DMS153 treated with DMSO at 0.1 percent for 48 hours (cell line): ENCODE data around the gene NEDD8.

ENCODE experiments used
- DNase-seq: peaks from one replicate; lab custom pipeline; 2025; ENCODE audit not compliant: unreplicated experiment; lab: John Stamatoyannopoulos, UW

The NEDD8 gene

DNA sequence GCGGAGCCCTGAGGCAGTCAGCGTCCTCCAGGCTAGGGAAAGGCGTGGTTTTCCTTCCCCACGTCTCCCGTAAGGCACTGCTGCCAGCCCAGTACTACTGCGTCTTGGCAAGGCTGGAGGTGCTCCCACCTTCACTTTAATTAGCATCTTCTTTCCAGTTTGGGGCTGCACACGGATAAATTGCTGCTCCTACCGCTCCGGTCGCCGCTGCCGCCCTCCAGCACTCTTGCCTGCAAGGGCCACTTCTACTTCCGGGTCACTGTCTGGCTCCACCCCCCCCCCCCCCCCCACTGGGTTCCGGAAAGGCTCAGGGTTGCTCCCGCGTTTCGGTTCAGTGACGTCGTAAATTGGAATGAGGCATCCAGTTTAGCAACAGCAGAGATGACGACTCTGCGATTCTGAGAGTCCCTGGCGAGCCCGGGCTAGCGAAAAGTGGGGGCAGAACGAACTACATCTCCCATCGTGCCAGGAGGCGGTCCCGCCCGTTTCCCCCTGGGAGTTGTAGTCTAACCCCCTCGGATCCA lies at the start of gene NEDD8:
Gene NEDD8 (minus strand): TSS at position 247 of the 524 bp plus-strand sequence. CDS start 100 bp downstream, at position 147.
- peak; percentile 76 for DNase-seq

DNA sequence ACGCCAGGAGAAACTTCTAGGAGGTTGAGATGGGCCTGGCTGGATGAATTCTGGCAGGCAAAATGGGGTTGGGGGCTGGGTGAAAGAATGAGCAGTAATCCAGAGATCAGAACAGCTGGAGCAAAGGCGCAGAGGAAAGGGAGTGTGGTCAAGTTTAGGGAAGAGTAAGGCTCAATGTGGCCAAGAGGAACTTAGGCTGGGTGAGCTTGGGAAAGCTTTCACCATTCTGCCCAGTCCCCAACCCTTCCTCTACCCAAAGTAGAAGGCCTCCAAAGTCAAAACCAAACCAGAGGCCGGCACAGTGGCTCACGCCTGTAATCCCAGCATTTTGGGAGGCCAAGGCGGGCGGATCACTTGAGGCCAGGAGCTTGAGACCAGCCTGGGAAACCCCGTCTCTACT lies 49.5 kb upstream of the NEDD8 start:
- DNase-seq, result no peak

DNA sequence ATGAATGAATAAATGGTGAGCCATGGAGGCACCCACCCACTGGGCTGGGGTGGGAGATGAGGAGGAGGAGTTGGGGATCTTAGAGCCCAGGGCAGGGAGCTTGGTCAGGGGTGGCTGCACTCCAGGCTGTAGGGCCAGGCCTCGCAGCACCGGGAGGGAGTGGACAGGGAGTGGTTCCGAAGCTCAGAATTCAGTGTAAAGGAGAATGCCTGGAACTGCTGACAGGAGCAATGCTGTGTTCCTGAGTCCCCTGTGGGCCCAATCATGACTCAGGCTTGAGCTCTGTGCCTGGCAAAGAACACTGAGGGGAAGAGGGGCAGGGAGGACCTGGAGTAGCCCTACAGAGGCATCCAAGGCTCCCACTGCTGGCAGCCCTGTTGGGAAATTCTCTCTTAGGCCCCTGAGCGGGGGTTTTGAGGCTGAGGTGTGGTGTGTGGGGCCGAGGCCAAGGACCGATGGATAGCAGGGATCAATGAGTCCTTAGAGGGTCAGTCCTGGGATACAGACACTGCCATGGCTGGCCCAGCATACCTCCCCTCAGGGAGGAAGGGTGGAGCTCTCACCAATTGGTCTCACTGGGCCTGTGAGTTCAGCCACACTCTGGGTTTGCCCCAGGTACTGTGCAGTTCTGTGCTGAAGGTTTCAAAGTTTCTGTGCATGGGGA lies 48.8 kb upstream of the NEDD8 start:
- DNase-seq, result no peak

DNA sequence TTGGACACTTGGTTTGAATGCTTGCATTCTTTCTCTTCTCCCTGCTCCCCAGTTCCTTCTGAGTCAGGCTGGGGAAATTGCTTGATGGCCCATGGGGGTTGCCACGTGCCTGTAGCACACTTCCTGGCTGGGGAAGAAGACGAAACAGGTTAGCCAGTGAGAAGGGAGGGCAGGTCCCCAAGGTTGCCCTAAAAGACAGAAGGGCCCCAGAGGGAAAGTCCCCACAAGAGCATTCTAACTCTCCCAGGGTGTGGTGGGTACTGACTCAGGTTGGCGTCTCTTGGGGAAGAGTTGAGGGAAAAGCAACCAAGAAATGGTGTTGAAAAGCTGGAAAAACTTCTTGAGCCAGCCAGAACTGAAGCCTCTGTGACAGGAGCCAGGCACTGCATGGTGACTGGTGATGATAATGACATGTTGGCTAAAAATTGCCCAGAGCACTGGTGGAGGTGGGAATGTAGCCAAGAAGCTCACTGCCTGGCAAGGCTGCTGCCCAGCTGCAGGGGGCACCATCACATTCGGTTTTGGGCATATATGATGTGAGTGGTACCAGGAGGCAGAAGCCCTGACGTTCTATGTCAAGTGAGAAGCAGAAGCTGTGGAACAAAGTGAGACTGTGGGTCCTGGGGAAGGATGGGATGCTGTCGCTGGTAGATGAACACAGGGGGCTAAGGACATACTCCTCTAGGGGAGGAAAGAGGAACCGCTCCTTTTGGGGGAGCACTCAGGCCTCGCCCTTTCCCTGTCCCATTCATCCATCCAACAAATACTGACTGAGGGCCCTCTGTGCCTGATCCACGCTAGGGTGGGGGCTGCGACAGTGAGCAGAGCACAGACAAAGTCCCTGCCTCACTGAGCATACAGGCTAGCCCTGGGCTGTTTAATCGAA lies 47.4 kb upstream of the NEDD8 start:
- no peak for DNase-seq

DNA sequence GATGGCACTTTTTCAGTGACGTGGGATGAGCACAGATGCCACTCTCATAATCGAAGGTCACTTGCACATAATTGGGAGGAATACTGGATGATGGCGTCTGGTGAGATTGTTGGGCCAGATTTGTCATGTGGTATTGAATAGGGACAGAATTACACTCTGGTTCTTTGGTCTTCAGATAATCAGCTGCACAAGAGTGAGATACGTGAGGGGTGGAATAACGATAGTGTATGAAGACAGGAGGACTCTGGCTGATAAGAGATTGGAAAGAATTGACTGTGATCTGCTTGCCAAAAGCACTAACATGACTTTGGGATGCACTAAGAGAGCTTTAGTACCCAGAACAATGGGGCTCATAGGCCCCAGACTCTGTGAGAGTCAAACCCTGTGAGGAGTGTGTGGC lies 46.3 kb upstream of the NEDD8 start:
- no peak for DNase-seq

DNA sequence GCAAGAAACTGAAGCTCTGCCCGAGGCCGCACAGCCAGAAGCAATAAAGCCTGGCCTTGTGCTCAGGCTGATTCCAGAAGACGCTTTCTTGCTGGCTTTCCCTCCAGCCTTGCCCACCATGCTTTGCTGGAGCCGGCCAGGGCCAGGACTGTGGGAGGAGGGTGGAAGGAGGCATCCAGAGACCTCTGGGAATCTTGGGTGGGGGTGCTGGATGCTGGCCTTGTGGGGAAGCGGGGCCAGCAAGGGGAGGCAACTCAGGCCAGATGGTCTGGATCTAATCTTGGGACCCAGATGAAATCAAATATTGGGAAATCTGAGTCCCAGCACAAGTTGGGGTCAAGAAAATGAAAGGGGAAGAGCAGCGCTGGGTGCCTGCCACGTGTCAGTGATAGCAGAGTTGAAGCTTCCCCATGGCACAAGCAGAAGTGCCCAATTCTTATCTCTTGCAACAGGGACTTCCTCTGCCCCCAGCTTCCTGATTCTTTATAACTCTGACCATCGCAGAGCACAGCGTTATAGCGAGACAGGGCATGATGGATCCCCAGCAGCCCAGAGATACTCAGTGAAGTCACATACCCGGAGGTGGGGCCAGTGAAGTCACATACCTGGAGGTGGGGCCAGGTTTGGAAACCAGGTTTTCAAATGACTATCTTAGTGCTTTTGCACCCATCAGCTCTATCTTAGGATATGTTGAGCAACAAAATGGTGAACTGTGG lies 45.6 kb upstream of the NEDD8 start:
- DNase-seq, result no peak

DNA sequence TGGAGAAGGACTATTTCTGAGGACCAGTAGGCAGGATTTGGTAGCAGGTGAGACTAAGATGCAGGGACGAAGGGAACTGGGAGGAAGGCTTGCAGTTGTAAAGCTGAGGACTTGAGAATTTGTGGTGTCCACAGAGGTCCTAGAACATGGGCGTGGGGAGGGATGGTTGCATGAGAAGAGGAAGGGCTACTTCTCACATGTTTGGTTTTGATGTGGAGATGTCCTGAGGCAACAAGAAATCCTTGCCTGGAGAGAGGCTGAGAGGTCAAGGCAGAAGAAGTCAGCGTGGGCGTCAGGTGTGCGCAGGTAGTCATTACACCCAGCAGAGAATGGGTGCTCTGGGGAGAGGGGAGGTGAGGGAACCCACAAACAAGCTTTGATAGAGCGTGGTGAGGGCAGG lies 44.9 kb upstream of the NEDD8 start:
- no peak for DNase-seq

DNA sequence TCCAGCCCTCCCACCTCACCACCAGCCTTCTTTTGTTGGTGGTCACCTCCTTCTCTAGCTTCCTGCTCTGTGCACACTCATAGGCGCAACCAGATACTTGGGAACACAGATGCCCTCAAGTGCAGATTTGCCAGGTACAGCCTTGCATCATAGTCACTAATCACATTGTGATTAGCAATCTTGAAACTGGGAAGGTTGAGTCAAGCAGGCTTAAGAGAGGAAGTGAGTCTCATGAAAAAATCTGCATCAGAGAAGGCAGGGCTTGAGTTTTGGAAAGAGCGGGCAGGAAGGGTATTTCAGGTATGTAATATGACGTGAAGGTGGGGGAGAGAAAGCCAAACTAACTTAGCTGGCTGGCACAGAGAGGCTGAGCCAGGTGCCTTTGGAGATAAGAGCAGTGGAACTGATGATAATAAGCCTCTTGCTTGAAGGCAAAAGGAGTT lies 42.0 kb upstream of the NEDD8 start:
- DNase-seq, result no peak

DNA sequence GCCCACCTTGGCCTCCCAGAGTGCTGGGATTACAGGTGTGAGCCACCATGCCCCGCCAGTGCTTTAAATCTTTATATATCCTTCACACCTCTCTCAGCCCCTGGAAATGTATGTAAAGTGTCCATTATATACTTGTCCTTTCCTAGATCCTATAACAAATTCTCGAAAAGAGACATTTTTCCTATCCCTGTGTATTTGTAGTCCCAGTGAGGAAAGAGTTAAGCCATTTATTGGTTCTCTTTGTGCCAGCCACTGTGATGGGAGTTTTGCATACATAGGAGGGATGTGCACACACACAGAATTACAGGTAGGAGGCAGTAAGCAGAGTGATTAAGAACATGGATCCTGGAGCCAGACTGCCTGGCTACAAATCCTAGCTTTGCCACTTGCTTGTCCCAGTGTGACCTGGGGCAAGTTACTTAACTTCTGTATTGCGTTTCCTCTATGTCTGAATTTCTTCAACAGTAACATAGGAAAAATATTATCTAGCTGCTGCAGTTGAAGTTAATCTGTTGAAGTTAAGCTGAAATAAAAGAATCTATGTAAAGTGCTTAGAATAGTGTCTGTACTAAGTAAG lies 41.3 kb upstream of the NEDD8 start:
- DNase-seq, result no peak

DNA sequence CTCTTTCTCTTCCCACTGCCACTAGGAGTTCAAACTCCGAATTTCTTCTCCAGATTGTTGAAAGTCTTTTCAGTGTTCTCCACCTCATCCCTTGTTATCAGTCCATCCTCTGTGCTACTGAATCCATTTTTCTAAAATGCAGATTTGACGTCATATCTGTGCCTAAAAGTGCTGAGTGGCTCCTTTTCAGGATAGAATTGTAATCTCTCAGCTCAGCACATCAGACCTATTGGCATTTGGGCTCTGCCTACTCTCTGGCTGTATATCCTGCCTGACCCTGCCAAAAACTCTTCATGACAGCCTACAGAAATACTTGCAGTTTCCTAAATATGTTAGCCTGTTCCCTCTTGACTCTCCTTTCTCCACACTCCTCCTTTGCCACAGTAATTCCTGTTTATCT lies 40.3 kb upstream of the NEDD8 start:
- DNase-seq, result no peak

DNA sequence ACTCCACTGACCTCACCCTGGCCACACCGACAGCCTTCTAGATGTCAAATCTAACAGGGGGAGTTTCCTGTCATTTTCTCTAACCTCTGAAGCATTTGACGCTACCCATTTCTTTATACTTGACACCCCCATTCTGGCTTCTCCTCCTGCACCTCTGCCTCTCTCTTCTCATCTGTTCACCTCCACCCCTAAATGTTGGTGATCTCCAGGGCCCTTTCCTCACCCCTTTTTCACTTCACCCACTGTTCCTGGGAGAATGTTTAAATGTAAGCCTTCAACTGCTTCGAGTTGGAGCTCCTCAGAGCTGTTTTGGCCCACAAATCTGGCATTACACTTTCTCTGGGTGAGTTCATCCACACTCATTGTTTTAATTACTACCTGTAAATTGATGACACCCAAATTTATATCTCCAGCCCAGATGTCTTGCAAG lies 39.7 kb upstream of the NEDD8 start:
- no peak for DNase-seq

DNA sequence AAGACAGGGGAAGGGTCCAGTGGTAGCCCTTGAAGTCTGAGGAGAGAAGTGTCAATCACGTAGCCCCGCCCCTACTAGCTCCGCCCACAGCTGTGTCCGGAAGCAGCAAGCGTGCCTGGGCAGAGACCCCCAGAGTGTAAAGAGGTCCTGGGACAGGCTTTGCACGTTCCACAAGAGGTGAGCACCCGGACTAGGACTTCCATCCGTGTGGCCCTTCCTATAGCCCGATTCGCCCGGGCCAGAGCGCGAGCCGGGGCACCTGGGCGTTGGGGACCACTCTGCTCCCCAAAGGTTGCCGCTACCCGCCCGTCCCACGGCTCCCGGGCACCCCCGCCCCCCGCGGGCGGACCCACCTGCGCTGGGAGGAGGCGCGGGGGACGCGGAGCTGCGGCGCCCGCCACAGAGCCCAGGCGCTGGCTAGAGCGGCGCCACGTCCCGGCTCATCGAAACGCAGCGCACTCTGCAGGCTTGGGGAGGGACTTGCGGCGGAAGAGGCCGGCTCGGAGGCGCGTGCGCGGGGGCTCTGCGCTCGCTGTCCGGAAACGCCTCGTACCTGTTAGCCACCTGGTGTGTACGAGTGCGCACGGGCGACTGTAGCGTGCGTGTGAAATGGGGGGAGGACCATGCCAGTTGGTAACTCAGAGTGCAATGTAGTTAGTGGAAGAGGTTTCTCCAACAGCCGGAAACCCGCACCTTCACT lies 39.1 kb upstream of the NEDD8 start, which contains the start of gene RABGGTA:
Gene RABGGTA (minus strand): TSS at position 464 of the 700 bp plus-strand sequence. CDS start 482 bp downstream, outside the sequence.
- peak; percentile 72 for DNase-seq

DNA sequence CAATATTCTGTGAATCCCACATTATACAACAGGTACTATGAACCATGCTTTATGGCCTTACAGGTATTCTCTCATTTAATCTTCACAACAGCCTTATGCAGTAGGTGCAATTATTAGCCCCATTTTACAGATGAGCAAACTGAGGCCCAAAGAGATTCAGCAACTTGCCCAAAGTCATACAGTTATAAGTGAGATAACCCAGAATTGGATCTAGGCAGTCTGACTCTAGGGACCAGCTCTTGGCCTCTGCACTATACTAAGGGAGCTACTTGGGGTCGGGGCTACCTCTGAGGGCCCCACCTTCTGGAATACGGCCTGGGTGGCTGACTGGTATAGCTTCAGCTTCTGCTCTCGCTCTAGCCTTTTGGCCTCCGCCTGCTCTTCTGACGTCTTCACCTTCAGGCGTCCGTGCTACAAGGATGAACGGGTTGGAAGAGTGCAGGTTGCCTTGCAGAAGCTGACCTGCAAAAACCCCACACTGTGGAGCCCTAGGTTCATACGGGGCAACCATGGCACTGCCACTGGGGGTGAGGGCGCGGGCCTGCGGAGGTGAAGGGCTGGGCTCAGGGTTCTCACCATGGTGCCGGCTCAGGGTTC lies 38.5 kb upstream of the NEDD8 start:
- DNase-seq, result no peak

DNA sequence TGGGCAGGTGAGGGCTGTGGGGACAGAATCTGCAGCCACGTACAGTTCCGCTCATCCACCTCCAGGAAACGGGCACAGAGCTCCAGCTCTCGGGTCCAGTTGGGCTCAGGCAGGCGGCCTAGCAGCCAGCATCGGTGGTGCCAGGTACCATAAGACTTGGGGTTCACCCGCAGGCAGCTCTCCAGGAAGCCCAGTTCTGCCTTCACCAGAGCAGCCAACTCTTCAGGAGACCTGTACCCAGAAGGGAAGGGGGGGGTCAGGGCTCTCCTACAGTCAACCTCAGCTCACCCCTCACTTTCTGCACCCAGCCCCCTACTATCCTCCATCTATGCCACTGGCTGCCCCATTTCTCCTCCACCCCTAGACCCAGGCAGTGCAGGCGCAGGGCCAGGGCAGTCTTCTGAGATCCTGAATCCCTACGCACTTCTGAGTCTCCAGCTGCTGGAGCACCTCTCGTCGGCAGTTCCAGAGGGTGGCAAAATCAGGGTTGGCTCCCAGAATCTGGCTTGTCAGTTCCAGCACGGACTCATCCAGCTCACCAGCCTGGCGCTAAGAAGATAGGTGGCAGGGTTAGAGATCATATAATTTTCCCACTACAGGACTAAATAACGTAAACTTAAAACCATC lies 37.9 kb upstream of the NEDD8 start:
- no peak for DNase-seq

DNA sequence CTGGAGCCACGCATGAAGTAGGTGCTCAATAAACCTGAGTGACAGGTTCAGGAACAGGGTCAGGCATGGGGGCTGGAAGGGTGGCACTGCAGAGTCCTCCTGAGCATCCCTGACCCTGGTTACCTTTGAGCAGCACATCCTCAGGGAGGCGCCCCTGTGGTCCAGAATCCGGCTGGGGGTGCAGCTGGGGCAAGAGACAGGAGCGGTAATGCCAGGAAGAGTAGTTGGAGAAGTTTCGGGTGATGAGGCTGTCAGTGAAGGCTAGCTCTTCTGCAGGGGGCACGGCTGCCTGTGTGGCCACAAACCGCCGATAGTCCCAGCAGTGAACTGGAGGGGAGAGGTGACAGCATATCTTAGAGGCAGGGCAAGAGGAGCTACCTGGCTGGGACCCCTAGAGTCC lies 37.2 kb upstream of the NEDD8 start:
- no peak for DNase-seq

DNA sequence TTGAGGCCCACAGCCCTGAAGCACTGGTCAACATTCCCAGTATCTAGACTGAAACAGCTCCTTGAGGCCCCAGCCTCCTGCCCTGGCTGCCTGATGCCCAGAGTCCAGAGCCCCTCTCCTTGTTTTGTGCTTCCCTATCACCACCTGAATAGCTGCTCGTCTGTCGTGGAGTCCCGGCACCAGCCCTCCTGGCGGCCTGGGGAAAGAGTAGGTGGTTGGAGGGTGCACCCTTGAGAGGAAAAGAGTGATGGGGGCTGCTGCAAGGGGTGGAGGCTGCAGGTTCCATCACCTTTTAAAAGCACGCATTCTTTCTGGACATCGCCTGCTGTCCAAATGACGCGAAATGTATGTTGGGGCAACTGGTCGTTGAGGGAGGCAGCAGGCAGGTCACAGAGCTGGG lies 36.1 kb upstream of the NEDD8 start:
- no peak for DNase-seq

DNA sequence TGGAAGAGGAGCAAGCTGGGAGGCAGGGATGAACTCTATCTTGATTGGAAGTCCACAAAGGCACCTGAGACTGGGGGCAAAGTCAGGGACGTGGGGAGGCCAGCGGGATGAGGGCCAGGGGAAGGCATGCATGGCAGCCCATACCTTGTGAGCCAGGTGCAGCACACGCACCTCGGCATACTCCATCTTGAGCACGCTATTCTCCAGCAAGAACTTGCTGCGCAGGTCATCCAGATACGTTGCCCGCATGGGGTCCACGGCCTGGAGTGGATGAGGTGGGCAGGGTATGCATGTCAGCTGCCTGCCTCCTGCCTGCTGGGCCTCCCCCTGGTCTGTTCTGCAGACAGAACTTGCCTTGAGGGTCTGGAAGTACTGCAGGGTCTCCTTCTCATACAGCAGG lies 35.3 kb upstream of the NEDD8 start:
- DNase-seq, result no peak

DNA sequence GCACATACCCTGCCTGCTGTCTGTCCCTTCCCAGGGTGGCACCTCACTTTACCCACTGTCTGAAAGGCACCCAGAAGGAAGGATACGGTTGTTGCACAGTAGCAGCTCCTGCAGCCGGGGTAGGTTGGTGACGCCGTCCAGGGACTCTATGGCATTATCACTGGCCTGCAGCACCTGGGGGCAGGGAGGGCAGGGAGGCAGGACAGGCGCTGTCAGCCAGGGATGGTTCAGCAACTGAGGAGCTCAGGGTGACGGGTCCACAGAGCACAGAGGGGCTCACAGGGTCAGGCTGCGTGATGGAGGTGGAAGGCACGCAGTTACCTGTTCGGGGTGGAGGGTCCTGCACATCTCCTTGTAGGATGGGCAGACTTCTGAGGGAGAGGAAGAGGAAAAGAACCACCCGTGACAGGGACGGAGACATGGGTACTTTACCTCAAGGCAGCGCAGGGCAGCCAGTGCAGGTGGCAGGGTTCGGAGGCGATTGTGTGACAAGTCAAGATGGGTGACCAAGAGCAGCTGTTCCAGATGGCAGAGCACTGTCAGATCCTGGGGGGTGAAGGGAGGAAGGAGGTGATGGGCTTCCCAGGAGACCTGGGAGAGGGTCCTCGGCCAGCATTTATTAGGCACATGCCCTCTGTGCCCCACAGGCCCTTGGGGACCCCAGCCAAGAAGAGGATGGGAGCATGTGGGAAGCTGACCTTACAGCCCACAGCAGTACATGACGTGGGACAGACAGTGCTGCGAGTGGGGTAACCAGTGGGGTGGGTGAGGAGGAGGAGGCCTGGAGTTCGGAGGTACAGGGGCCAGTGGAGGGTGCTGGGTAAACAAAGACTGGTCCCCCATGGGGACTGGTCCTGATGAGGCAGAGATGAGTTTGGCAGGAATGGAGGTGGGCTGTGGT lies 34.4 kb upstream of the NEDD8 start:
- DNase-seq, result no peak

DNA sequence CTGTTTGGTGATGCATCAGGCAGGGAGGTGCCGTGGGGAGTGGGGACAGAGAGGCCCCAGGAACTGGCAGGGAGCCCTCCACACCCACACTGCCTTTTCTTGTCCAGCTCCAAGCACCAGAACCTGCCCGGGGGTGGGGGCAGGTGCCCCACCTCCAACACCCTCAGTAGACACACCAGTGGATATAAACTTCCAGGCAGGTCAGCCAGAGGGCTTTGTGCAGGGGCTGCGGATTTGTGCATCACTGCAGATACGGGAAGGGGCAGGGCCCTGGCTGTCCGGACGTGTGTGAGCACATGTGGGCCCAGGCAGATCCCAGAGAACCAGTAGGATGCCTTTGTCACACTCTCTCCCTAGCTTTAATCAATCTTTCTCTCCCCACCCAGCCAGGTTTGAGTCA lies 32.1 kb upstream of the NEDD8 start:
- DNase-seq, result no peak
